Tibial nerve (tissue), 4 donors: ENCODE results near the gene SH3RF3. TPM values are rescaled to one million over a fixed set of nuclear protein-coding genes. Genes with fewer than 3 reads are reported as not detected.
"Not testable (repeated sequence)": the region's sequence is repeated elsewhere in the genome, so short reads cannot be mapped to it uniquely, and the experiment has no call there.

Source experiments
- DNase-seq, 2 donors: peaks; one replicate each; pipeline ENCODE4 v3.0.0-alpha.2; 2019; ENCODE audit warnings: low spot score in 2 of 2
- H3K27ac ChIP-seq, 4 donors: fragments of 200-600 bp; sonication (generic) in 3 of 4; one replicate each; pipeline ENCODE4 v1.5.1; 2017 to 2019; ENCODE audit warnings: mild to moderate bottlenecking in 1 of 4
- H3K27me3 ChIP-seq, 2 donors: fragments of 200-600 bp; sonication (generic) in 1 of 2; one replicate each; pipeline versions ENCODE4 v1.5.1 to v1.6.0; 2017 to 2019
- H3K36me3 ChIP-seq, 3 donors: fragments of 200-600 bp; sonication (generic); one replicate each; pipeline ENCODE4 v1.5.1; 2018 to 2019
- H3K4me1 ChIP-seq, 4 donors: fragments of 200-600 bp; sonication (generic) in 3 of 4; one replicate each; pipeline ENCODE4 v1.5.1; 2017 to 2019
- H3K4me3 ChIP-seq, 4 donors: fragments of 200-600 bp; sonication (generic) in 3 of 4; one replicate each; pipeline ENCODE4 v1.5.1; 2017 to 2019; ENCODE audit warnings: mild to moderate bottlenecking in 1 of 4, moderate library complexity in 1 of 4
- H3K9me3 ChIP-seq, 4 donors: fragments of 200-600 bp; sonication (generic) in 3 of 4; one replicate each; pipeline ENCODE4 v1.5.1; 2017 to 2019
- EP300 ChIP-seq, 2 donors: sonication (generic); formaldehyde crosslinking; IDR thresholded peaks; one replicate each; pipeline ENCODE4 v1.6.1; 2017; ENCODE audit warnings: antibody characterized with exemption in 2 of 2, mild to moderate bottlenecking in 1 of 2
- POLR2A ChIP-seq, 2 donors: fragments of 450-650 bp; IDR thresholded peaks; one replicate each; pipeline ENCODE4 v1.6.1; 2017; ENCODE audit warnings: antibody characterized with exemption in 2 of 2, mild to moderate bottlenecking in 2 of 2, moderate library complexity in 2 of 2
- WGBS, 2 donors: methylation state at CpG; one replicate each; pipeline ENCODE4 v1.1.5; 2018; 5-methylcytosine and 5-hydroxymethylcytosine counted together
- total RNA-seq, 4 donors: library from RNA; depleted of rRNA; stranded (reverse); fragments of >200 nt; gene quantifications; one replicate each; pipeline ENCODE4 v1.1.0, GENCODE V29; 2016
- TF ChIP-seq, protein P1 (sequence below), 5 experiments: fragments of 200-600 bp in 3 of 5; fragments of 450-650 bp in 2 of 5; sonication (generic) in 3 of 5; IDR thresholded peaks; one replicate each; pipeline ENCODE4 v1.5.1; 2016 to 2019; ENCODE audit warnings: antibody characterized with exemption in 5 of 5, mild to moderate bottlenecking in 3 of 5, moderate library complexity in 2 of 5

Gene SH3RF3
- total RNA-seq, 4 donors from 2014 or later: 6.9 to 18.0 (median 11.4) TPM

- 88 to 94% methylated on average over 2 of the region's 2 CpGs for WGBS, 2 donors
- H3K27me3 ChIP-seq: no peaks in the 10 kb centered on the region
- H3K9me3 ChIP-seq: no peaks in the 10 kb centered on the region
- H3K4me1 ChIP-seq: peaks cover 0 to 19% (median 17%) of the 10 kb centered on the region in 4 donors
- no peak overlapping the region for H3K4me3 ChIP-seq
- DNase-seq: no peak
- TF ChIP-seq POLR2A (IDR thresholded peaks at IDR 0.05): no peak
- TF ChIP-seq EP300 (IDR thresholded peaks at IDR 0.05): no peak
- TF ChIP-seq, protein P1, sequence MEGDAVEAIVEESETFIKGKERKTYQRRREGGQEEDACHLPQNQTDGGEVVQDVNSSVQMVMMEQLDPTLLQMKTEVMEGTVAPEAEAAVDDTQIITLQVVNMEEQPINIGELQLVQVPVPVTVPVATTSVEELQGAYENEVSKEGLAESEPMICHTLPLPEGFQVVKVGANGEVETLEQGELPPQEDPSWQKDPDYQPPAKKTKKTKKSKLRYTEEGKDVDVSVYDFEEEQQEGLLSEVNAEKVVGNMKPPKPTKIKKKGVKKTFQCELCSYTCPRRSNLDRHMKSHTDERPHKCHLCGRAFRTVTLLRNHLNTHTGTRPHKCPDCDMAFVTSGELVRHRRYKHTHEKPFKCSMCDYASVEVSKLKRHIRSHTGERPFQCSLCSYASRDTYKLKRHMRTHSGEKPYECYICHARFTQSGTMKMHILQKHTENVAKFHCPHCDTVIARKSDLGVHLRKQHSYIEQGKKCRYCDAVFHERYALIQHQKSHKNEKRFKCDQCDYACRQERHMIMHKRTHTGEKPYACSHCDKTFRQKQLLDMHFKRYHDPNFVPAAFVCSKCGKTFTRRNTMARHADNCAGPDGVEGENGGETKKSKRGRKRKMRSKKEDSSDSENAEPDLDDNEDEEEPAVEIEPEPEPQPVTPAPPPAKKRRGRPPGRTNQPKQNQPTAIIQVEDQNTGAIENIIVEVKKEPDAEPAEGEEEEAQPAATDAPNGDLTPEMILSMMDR (IDR thresholded peaks at IDR 0.05): no peak
- no peak overlapping the region for H3K27ac ChIP-seq
- no peaks in the 10 kb centered on the region for H3K36me3 ChIP-seq
Observed at GRCh38 chr2:109220860-109221259, 91.9 kb downstream of the SH3RF3 start.

DNA sequence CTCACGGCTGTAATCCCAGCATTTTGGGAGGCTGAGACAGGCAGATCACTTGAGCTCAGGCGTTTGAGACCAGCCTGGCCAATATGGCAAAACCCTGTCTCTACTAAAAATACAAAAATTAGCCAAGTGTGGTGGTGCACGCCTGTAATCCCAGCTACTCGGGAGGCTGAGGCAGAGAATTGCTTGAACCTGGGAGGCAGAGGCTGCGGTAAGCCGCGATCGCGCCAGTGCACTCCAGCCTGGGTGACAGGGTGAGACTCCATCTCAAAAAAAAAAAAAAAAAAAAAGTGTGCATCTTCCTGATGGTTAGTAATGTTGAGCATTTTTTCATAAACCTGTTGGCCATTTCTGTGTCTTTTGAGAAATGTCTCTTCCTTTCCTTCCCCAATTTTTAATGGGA, 92.3 kb downstream of the SH3RF3 start:
- DNase-seq, H3K27me3 ChIP-seq, H3K4me3 ChIP-seq, H3K27ac ChIP-seq, H3K36me3 ChIP-seq, H3K9me3 ChIP-seq: not testable (repeated sequence)
- 98% methylated on average over 9 of the region's 9 CpGs for WGBS, 2 donors
- H3K4me1 ChIP-seq: peaks cover 0 to 19% (median 17%) of the 10 kb centered on the region in 4 donors

DNA sequence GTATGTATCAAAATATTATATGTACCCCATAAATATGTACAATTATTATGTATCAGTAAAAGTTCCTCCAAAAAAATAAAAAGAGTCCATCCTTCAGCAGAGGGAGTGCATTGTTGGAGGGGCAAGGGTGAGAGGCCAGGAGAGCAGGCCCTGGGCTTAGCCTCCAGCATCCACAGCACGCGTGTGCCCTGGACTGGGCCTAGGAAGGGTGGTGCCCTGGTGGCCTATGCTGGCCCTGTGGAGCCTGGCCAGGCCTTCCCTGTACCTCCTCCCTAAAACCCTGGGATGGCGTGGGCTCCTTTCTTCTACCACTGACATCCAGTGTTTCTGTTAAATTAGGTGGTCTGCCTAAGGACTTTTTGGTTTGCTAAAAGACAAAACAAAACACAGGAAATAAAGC, 93.4 kb downstream of the SH3RF3 start:
- peaks cover 0 to 17% (median 17%) of the 10 kb centered on the region in 4 donors for H3K4me1 ChIP-seq
- H3K4me3 ChIP-seq: no peak overlapping the region
- TF ChIP-seq EP300 (IDR thresholded peaks at IDR 0.05): no peak
- TF ChIP-seq, protein P1 (IDR thresholded peaks at IDR 0.05): no peak
- no peak for TF ChIP-seq POLR2A (IDR thresholded peaks at IDR 0.05)
- no peaks in the 10 kb centered on the region for H3K9me3 ChIP-seq
- no peaks in the 10 kb centered on the region for H3K27me3 ChIP-seq
- H3K36me3 ChIP-seq: no peaks in the 10 kb centered on the region
- H3K27ac ChIP-seq: no peak overlapping the region
- no peak for DNase-seq
- 75 to 80% methylated on average over 3 of the region's 3 CpGs for WGBS, 2 donors

DNA sequence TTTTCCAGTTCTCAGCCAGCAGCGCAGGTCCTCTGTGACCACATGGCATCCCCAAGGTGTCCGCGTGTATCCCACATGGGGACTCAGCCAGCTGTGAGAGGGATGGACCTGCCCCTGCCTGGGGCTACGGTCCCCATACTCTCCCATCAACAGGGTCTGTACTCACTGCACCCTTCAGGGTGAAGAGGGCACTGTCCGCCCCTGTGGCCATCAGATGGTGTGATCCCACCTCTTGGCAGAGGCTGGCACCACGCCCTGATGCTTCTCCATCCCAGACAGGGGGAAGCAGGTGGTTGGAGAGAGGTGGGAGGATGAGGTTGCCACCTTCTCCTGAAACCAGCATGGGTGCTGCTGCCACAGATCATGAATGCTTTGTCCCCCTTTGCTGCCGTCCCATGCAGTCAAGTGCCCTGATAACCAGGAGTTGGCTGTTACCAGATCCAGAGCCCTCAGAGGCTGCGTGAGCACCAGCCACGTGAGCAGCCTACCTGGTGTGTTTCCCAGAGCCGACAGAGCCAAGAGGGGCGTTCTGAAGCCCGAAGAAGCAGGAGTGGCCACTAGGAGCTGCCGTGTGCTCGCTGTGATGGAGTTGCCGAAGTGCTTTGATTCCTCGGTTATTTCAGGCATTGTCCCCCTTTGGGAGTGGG, 93.9 kb downstream of the SH3RF3 start:
- Histone ChIP-seq H3K27ac (no peak overlapping the region), H3K4me3 (no peak overlapping the region), H3K4me1 (peaks cover 0 to 12% (median 12%) of the 10 kb centered on the region in 4 donors), H3K36me3 (no peaks in the 10 kb centered on the region), H3K9me3 (no peaks in the 10 kb centered on the region), H3K27me3 (no peaks in the 10 kb centered on the region)
- 79 to 91% methylated on average over 13 to 14 of the region's 16 CpGs for WGBS, 2 donors
- no peak for DNase-seq
- TF ChIP-seq, protein P1 (IDR thresholded peaks at IDR 0.05): no peak
- TF ChIP-seq POLR2A (IDR thresholded peaks at IDR 0.05): no peak
- no peak for TF ChIP-seq EP300 (IDR thresholded peaks at IDR 0.05)

- no peaks in the 10 kb centered on the region for H3K9me3 ChIP-seq
- H3K36me3 ChIP-seq: no peaks in the 10 kb centered on the region
- WGBS, 2 donors: 95 to 99% methylated on average over 8 of the region's 8 CpGs
- H3K27me3 ChIP-seq: no peaks in the 10 kb centered on the region
- no peak for DNase-seq
- no peak overlapping the region for H3K4me3 ChIP-seq
- TF ChIP-seq EP300 (IDR thresholded peaks at IDR 0.05) (no peak), POLR2A (IDR thresholded peaks at IDR 0.05) (no peak)
- TF ChIP-seq, protein P1 (IDR thresholded peaks at IDR 0.05): no peak
- peaks cover 0 to 6% (median 6%) of the 10 kb centered on the region in 4 donors for H3K4me1 ChIP-seq
- H3K27ac ChIP-seq: no peak overlapping the region
Observed at GRCh38 chr2:109223490-109223889, 94.5 kb downstream of the SH3RF3 start.

GRCh38 chr2:109224341-109224740, 95.3 kb downstream of the SH3RF3 start:
- WGBS, 2 donors: 98% methylated on average over 8 of the region's 8 CpGs
- not testable (repeated sequence) for H3K4me1 ChIP-seq, H3K36me3 ChIP-seq, H3K4me3 ChIP-seq, DNase-seq, H3K27me3 ChIP-seq, H3K9me3 ChIP-seq, H3K27ac ChIP-seq
